Vagina (tissue), 2 donors: Measurements from ENCODE around the gene EFCAB7. TPM values are rescaled to one million over a fixed set of nuclear protein-coding genes. Genes with fewer than 3 reads are reported as not detected.

ENCODE experiments used
- DNase-seq, 2 donors: peaks; one replicate each; pipeline ENCODE4 v3.0.0-alpha.2; 2017; ENCODE audit errors: extremely low spot score in 2 of 2
- H3K27ac ChIP-seq: fragments of 200-600 bp; sonication (generic); one replicate; pipeline ENCODE4 v1.5.1; 2019
- H3K27me3 ChIP-seq: fragments of 200-600 bp; sonication (generic); one replicate; pipeline ENCODE4 v1.5.1; 2019
- H3K36me3 ChIP-seq, 2 donors: fragments of 200-600 bp; sonication (generic); one replicate each; pipeline ENCODE4 v1.5.1; 2017 to 2019
- H3K4me1 ChIP-seq: fragments of 200-600 bp; sonication (generic); one replicate; pipeline ENCODE4 v1.5.1; 2019
- H3K4me3 ChIP-seq, 2 donors: fragments of 200-600 bp; sonication (generic); 1 replicate in 1 of 2; 2 replicates in 1 of 2; pipeline ENCODE4 v1.5.1; 2016 to 2019
- H3K9me3 ChIP-seq: fragments of 200-600 bp; sonication (generic); one replicate; pipeline ENCODE4 v1.5.1; 2019
- CTCF ChIP-seq, 3 experiments: fragments of 450-650 bp in 2 of 3; fragments of 200-600 bp in 1 of 3; sonication (generic) in 1 of 3; IDR thresholded peaks; one replicate each; pipeline ENCODE4 v1.5.1; 2017 to 2019; ENCODE audit warnings: antibody characterized with exemption in 3 of 3, mild to moderate bottlenecking in 2 of 3, moderate library complexity in 2 of 3
- POLR2A ChIP-seq, 2 donors: fragments of 450-650 bp; IDR thresholded peaks; one replicate each; pipeline ENCODE4 v1.6.1; 2017; ENCODE audit warnings: antibody characterized with exemption in 2 of 2, mild to moderate bottlenecking in 2 of 2, moderate library complexity in 2 of 2
- POLR2AphosphoS5 ChIP-seq, 2 donors: sonication (generic); formaldehyde crosslinking; IDR thresholded peaks; one replicate each; pipeline ENCODE4 v1.9.0; 2017; ENCODE audit warnings: antibody characterized with exemption in 2 of 2, mild to moderate bottlenecking in 2 of 2, low read depth in 1 of 2; ENCODE audit not compliant: insufficient read depth in 1 of 2
- intact Hi-C: fragments of 100-400 bp; cut with DNase I; formaldehyde crosslinking; loops from one replicate; pipeline ENCODE4 v1.15.1; 2023
- total RNA-seq: library from RNA; depleted of rRNA; stranded (reverse); fragments of >200 nt; gene quantifications from one replicate; pipeline ENCODE4 v1.2.3, GENCODE V29; 2016

Gene EFCAB7
- total RNA-seq, 1 donor from 2014 or later = 6.9 TPM

- Histone ChIP-seq H3K27ac (no peak overlapping the region), H3K27me3 (no peaks in the 10 kb centered on the region), H3K4me1 (peaks cover 12% of the 10 kb centered on the region), H3K9me3 (no peaks in the 10 kb centered on the region), H3K36me3 (no peaks in the 10 kb centered on the region), H3K4me3 (no peak overlapping the region)
- TF ChIP-seq CTCF (IDR thresholded peaks at IDR 0.05) = no peak
- TF ChIP-seq POLR2A (IDR thresholded peaks at IDR 0.05) = no peak
- TF ChIP-seq POLR2AphosphoS5 (IDR thresholded peaks at IDR 0.05; ENCODE audit: insufficient read depth in 1 of 2, low read depth in 1 of 2) = no peak
- no peak for DNase-seq
- intact Hi-C loops = loop anchor here (5.0 kb wide), 1 partner anchor 629 kb away; no protein-coding TSS in a partner anchor
Observed at GRCh38 chr1:63618011-63618410, 94.7 kb downstream of the EFCAB7 start.

- Histone ChIP-seq H3K27me3 (no peaks in the 10 kb centered on the region), H3K4me1 (peaks cover 12% of the 10 kb centered on the region), H3K36me3 (no peaks in the 10 kb centered on the region), H3K9me3 (no peaks in the 10 kb centered on the region), H3K4me3 (no peak overlapping the region), H3K27ac (no peak overlapping the region)
- TF ChIP-seq CTCF (IDR thresholded peaks at IDR 0.05) (no peak), POLR2A (IDR thresholded peaks at IDR 0.05) (no peak), POLR2AphosphoS5 (IDR thresholded peaks at IDR 0.05; ENCODE audit: insufficient read depth in 1 of 2, low read depth in 1 of 2) (no peak)
- DNase-seq = no peak
- intact Hi-C loops = loop anchor here (5.0 kb wide), 1 partner anchor 628 kb away; no protein-coding TSS in a partner anchor
Observed at GRCh38 chr1:63619558-63619957, 96.2 kb downstream of the EFCAB7 start.

GRCh38 chr1:63620671-63621070 is 97.3 kb downstream of the EFCAB7 start:
- Histone ChIP-seq H3K4me3 (no peak overlapping the region), H3K4me1 (peaks cover 12% of the 10 kb centered on the region), H3K36me3 (no peaks in the 10 kb centered on the region), H3K27ac (no peak overlapping the region), H3K9me3 (no peaks in the 10 kb centered on the region), H3K27me3 (no peaks in the 10 kb centered on the region)
- no peak for TF ChIP-seq POLR2A (IDR thresholded peaks at IDR 0.05)
- TF ChIP-seq CTCF (IDR thresholded peaks at IDR 0.05) = no peak
- TF ChIP-seq POLR2AphosphoS5 (IDR thresholded peaks at IDR 0.05; ENCODE audit: insufficient read depth in 1 of 2, low read depth in 1 of 2) = no peak
- intact Hi-C loops = no loop called here
- no peak for DNase-seq

GRCh38 chr1:63621075-63621474 is 97.8 kb downstream of the EFCAB7 start:
- Histone ChIP-seq H3K36me3 (no peaks in the 10 kb centered on the region), H3K4me1 (peaks cover 12% of the 10 kb centered on the region)

More at GRCh38 chr1:63621075-63621474, 97.8 kb downstream of the EFCAB7 start:
- H3K27ac ChIP-seq = no peak overlapping the region
- no peaks in the 10 kb centered on the region for H3K9me3 ChIP-seq
- no peak for DNase-seq
- H3K27me3 ChIP-seq = no peaks in the 10 kb centered on the region
- TF ChIP-seq POLR2AphosphoS5 (IDR thresholded peaks at IDR 0.05; ENCODE audit: insufficient read depth in 1 of 2, low read depth in 1 of 2) = no peak
- TF ChIP-seq POLR2A (IDR thresholded peaks at IDR 0.05) = no peak
- no peak for TF ChIP-seq CTCF (IDR thresholded peaks at IDR 0.05)
- H3K4me3 ChIP-seq = no peak overlapping the region
- intact Hi-C loops = no loop called here
